ENCODE measurements around the gene AXDND1. TPM values are rescaled to one million over a fixed set of nuclear protein-coding genes. Genes with fewer than 3 reads are reported as not detected.
A peak's percentile ranks its signal among the peaks of the same experiment; 100 is the strongest.

The AXDND1 gene
- total and polyA plus RNA-seq, 2 of the 8 experiments (the other 6 are each of a cell fraction or from before 2014, with no cell fraction given) = 0.61 TPM; not detected in 1

- Histone ChIP-seq H3K23ac (ENCODE audit: insufficient read length) (no peak overlapping the region), H4K20me1 (replicated peaks in 1 of 2; ENCODE audit: control insufficient read depth in 1 of 2, insufficient read depth in 2 of 2, low read length in 2 of 2) (no peaks in the 10 kb centered on the region), H3K23me2 (ENCODE audit: low read depth, low read length) (no peaks in the 10 kb centered on the region), H3K36me3 (ENCODE audit: control insufficient read depth in 2 of 4, insufficient read depth in 4 of 4, low read length in 3 of 4) (no peaks in the 10 kb centered on the region), H3K14ac (ENCODE audit: insufficient read length) (no peak overlapping the region), H2BK120ac (replicated peaks; ENCODE audit: low read depth, low read length) (no peak overlapping the region), H3K9me3 (ENCODE audit: insufficient read depth in 2 of 2, low read depth in 1 of 2, low read length in 1 of 2) (peaks cover 3 to 9% of the 10 kb centered on the region in 2 experiments; a peak in 2 of 4 replicates), H2BK20ac (ENCODE audit: low read length) (no peak overlapping the region), H3K4ac (replicated peaks; ENCODE audit: insufficient read length, low read depth, low read length) (no peak overlapping the region), H3K18ac (ENCODE audit: extremely low read depth, low read length) (no peak overlapping the region), H2BK5ac (ENCODE audit: low read depth, low read length) (no peak overlapping the region), H3K56ac (replicated peaks; ENCODE audit: insufficient read length, low read depth, low read length) (no peak overlapping the region), H3K79me2 (ENCODE audit: control insufficient read depth in 1 of 2, insufficient read depth in 2 of 2, low read length in 2 of 2) (no peaks in the 10 kb centered on the region), H2AFZ (ENCODE audit: low read length) (peak overlapping the region; percentile 32; the same call in 1 of the 2 replicates), H3K4me3 (ENCODE audit: extremely low read depth in 1 of 4, insufficient read depth in 2 of 4, low read depth in 3 of 4, low read length in 4 of 4) (no peak overlapping the region), H3K4me1 (replicated peaks in 1 of 4; ENCODE audit: control insufficient read depth in 3 of 4, insufficient read depth in 4 of 4, low read length in 3 of 4) (no peaks in the 10 kb centered on the region), H3K27ac (ENCODE audit: low read depth, low read length) (no peak overlapping the region), H2BK15ac (ENCODE audit: low read length) (no peak overlapping the region), H2BK12ac (ENCODE audit: low read depth, low read length) (no peak overlapping the region), H3K79me1 (ENCODE audit: low read depth, low read length) (no peaks in the 10 kb centered on the region), H4K8ac (ENCODE audit: extremely low read depth, insufficient read depth, low read length) (no peak overlapping the region), H4K91ac (replicated peaks; ENCODE audit: insufficient read length, low read length) (no peak overlapping the region), H2AK5ac (ENCODE audit: low read depth, low read length) (no peak overlapping the region), H4K5ac (ENCODE audit: insufficient read length, low read depth, low read length) (no peak overlapping the region), H3K27me3 (replicated peaks in 1 of 4; ENCODE audit: control insufficient read depth in 3 of 4, extremely low read depth in 1 of 4, insufficient read depth in 3 of 4, low read length in 3 of 4) (no peaks in the 10 kb centered on the region), H3K9ac (replicated peaks in 1 of 4; ENCODE audit: extremely low read depth in 1 of 4, low read depth in 3 of 4, low read length in 3 of 4) (no peak overlapping the region), H3K4me2 (ENCODE audit: insufficient read depth in 1 of 2, low read depth in 2 of 2, low read length in 2 of 2) (no peak overlapping the region)
- DNase-seq (ENCODE audit: low read depth in 1 of 2, low spot score in 2 of 2) (no peak), FAIRE-seq (no peak)
- no peak for TF ChIP-seq NANOG (IDR thresholded peaks at IDR 0.05; ENCODE audit: insufficient read depth, low read depth, low read length, poor library complexity, severe bottlenecking)
- TF ChIP-seq TEAD4 (IDR thresholded peaks at IDR 0.05; ENCODE audit: low read depth, low read length) = peak; percentile 42; the same call in 1 of the 2 replicates
- ChIA-PET POLR2A (ENCODE audit: partially characterized antibody) (no interaction called here), CTCF (ENCODE audit: partially characterized antibody) (no interaction called here)
These were observed 59.4 kb downstream of the AXDND1 start for GRCh38 chr1:179425186-179425585.
